ENCODE data around the gene OR6P1. TPM values are rescaled to one million over a fixed set of nuclear protein-coding genes. Genes with fewer than 3 reads are reported as not detected.

The OR6P1 gene
- total RNA-seq, 1 donor from 2014 or later = not detected

- DNase-seq (ENCODE audit: low spot score in 2 of 2) = no peak
- H3K4me1 ChIP-seq = no peaks in the 10 kb centered on the region
- no peaks in the 10 kb centered on the region for H3K27me3 ChIP-seq
- intact Hi-C loops (cut with DNase I) = no loop called here
- H3K4me3 ChIP-seq = no peak overlapping the region
- H3K9me3 ChIP-seq = no peaks in the 10 kb centered on the region
- H3K27ac ChIP-seq = no peak overlapping the region
- TF ChIP-seq, protein P1, sequence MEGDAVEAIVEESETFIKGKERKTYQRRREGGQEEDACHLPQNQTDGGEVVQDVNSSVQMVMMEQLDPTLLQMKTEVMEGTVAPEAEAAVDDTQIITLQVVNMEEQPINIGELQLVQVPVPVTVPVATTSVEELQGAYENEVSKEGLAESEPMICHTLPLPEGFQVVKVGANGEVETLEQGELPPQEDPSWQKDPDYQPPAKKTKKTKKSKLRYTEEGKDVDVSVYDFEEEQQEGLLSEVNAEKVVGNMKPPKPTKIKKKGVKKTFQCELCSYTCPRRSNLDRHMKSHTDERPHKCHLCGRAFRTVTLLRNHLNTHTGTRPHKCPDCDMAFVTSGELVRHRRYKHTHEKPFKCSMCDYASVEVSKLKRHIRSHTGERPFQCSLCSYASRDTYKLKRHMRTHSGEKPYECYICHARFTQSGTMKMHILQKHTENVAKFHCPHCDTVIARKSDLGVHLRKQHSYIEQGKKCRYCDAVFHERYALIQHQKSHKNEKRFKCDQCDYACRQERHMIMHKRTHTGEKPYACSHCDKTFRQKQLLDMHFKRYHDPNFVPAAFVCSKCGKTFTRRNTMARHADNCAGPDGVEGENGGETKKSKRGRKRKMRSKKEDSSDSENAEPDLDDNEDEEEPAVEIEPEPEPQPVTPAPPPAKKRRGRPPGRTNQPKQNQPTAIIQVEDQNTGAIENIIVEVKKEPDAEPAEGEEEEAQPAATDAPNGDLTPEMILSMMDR (IDR thresholded peaks at IDR 0.05) = no peak
- no peaks in the 10 kb centered on the region for H3K36me3 ChIP-seq
These were observed 35.9 kb downstream of the OR6P1 start for GRCh38 chr1:158534496-158534895.

DNA sequence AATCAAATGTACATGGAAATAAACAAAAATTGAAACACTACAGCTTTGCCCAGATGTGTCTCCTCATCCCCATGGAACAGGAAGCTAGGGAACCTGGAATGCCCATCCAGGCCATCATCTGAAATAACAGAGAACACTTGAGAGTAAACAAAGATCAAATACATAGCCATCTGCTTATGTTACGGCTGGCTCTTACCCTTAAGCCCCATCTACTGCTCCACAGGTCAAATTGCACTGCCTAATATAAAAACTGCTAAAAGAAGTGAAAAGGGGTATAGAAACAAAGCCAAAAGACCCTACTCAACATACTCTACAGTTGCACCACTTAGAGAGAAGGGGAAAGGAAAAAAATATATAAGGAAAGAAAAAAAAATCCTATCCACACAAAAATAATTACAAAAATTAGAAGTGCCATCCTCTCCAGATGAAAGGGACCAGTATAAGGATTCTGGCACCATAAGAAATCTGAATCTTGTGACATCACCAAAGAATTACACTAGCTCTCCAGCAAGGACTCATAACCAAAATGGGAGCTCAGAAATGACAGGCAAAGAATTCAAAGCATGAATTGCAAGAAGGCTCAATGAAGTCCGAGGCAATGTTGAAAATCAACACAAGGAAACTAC lies 43.1 kb downstream of the OR6P1 start:
- H3K4me3 ChIP-seq = no peak overlapping the region
- intact Hi-C loops (cut with DNase I) = no loop called here
- no peak for DNase-seq (ENCODE audit: low spot score in 2 of 2)
- no peaks in the 10 kb centered on the region for H3K27me3 ChIP-seq
- H3K27ac ChIP-seq = no peak overlapping the region
- TF ChIP-seq, protein P1 (IDR thresholded peaks at IDR 0.05) = peak in 1 of 3 experiments; percentile 51
- H3K36me3 ChIP-seq = no peaks in the 10 kb centered on the region
- no peaks in the 10 kb centered on the region for H3K9me3 ChIP-seq
- no peaks in the 10 kb centered on the region for H3K4me1 ChIP-seq

DNA sequence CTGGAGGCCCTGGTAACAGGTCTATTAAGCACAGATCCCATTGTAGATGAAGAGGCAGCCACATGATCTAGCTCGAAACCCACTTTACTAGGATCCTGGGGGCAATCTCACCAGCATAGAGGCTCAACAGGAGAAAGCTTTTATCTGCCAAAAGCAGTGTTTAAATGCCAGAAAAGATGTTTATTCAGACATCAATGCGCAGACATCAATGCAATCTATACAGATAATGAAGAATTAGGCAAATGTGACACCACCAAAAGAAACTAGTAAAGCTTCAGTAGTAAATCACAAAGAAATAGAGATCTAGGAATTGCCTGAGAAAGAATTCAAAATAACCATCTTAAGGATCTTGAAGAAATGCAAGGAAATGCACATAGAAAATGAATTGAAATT lies 48.7 kb downstream of the OR6P1 start:
- Histone ChIP-seq H3K9me3 (no peaks in the 10 kb centered on the region), H3K4me1 (no peaks in the 10 kb centered on the region), H3K4me3 (no peak overlapping the region), H3K36me3 (no peaks in the 10 kb centered on the region), H3K27ac (no peak overlapping the region), H3K27me3 (no peaks in the 10 kb centered on the region)
- no peak for DNase-seq (ENCODE audit: low spot score in 2 of 2)
- TF ChIP-seq, protein P1 (IDR thresholded peaks at IDR 0.05) = no peak
- intact Hi-C loops (cut with DNase I) = no loop called here

DNA sequence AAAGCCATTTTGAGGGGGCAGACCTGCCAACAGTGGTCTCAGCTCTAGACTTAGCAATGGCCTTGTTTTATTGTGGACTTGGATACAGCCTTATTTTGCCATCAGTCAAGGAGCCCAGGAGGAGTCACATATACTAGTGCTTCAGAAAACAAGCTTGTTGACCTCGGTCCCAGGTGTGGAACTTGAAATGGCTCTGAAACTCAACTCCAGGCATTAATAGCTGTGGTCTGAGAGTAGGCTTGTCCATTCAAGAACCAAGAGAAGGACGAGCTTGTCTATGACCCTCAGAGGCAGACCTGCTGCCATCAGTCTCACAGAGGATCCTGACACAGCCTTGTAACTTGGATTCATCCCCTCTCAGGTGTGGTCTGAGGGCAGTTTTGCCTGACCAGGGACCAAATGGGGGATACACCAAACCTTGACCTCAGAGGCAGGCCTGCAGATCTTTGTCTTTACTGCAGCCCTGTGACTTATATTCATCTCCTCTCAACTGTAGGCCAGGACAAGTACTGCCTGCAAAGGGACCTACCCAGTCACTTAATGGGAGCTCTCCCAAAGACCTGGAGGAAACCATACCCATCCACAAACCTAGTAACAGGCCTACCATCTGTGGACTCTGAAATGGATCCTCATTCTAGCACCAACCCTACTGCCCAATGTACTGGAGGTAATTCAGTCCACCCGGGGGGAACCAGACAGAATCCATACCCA lies 49.3 kb downstream of the OR6P1 start:
- Histone ChIP-seq H3K36me3 (no peaks in the 10 kb centered on the region), H3K27me3 (no peaks in the 10 kb centered on the region), H3K4me3 (no peak overlapping the region), H3K27ac (no peak overlapping the region), H3K9me3 (no peaks in the 10 kb centered on the region), H3K4me1 (no peaks in the 10 kb centered on the region)
- TF ChIP-seq, protein P1 (IDR thresholded peaks at IDR 0.05) = no peak
- DNase-seq (ENCODE audit: low spot score in 2 of 2) = no peak
- intact Hi-C loops (cut with DNase I) = no loop called here

- Histone ChIP-seq H3K4me3 (no peak overlapping the region), H3K4me1 (no peaks in the 10 kb centered on the region), H3K27ac (no peak overlapping the region), H3K9me3 (no peaks in the 10 kb centered on the region), H3K36me3 (no peaks in the 10 kb centered on the region), H3K27me3 (no peaks in the 10 kb centered on the region)
- TF ChIP-seq, protein P1 (IDR thresholded peaks at IDR 0.05) = no peak
- intact Hi-C loops (cut with DNase I) = no loop called here
- no peak for DNase-seq (ENCODE audit: low spot score in 2 of 2)
These were observed 50.4 kb downstream of the OR6P1 start for GRCh38 chr1:158520021-158520420.
